Keratinocyte (primary cell): Measurements from ENCODE around the gene HOXB6. TPM values are rescaled to one million over a fixed set of nuclear protein-coding genes. Genes with fewer than 3 reads are reported as not detected.
A peak's percentile ranks its signal among the peaks of the same experiment; 100 is the strongest.

ENCODE experiments used
- DNase-seq: peaks from one replicate; pipeline ENCODE4 v3.0.0-alpha.2; 2011; ENCODE audit warnings: low read depth, missing footprints, low spot score
- FAIRE-seq: peaks from 2 replicates; lab custom pipeline; 2011; peaks lifted over from hg19 to GRCh38; lab: Jason Lieb, UNC
- H2AFZ ChIP-seq: 2 replicates; pipeline ENCODE4 v1.6.0; 2012; ENCODE audit warnings: low read length, control low read depth, inconsistent platforms; ENCODE audit not compliant: control insufficient read depth
- H3K27ac ChIP-seq: 2 replicates; pipeline ENCODE4 v1.5.1; 2011; ENCODE audit warnings: low read length; ENCODE audit not compliant: control insufficient read depth, insufficient read depth
- H3K27me3 ChIP-seq: 3 replicates; pipeline ENCODE4 v1.6.0; 2011; ENCODE audit warnings: low read length; ENCODE audit not compliant: control insufficient read depth, insufficient read depth; ENCODE audit errors: extremely low read depth
- H3K36me3 ChIP-seq, 2 experiments: 2 replicates in 1 of 2; 3 replicates in 1 of 2; pipeline ENCODE4 v1.5.1; 2011; ENCODE audit warnings: low read length in 2 of 2, mild to moderate bottlenecking in 1 of 2; ENCODE audit not compliant: control insufficient read depth in 2 of 2, insufficient read depth in 2 of 2; ENCODE audit errors: extremely low read depth in 1 of 2
- H3K4me1 ChIP-seq: 3 replicates; pipeline ENCODE4 v1.5.1; 2011; ENCODE audit warnings: low read length; ENCODE audit not compliant: control insufficient read depth, insufficient read depth; ENCODE audit errors: extremely low read depth
- H3K4me2 ChIP-seq: 3 replicates; pipeline ENCODE4 v1.6.0; 2011; ENCODE audit warnings: low read depth, low read length; ENCODE audit not compliant: control insufficient read depth, insufficient read depth; ENCODE audit errors: extremely low read depth
- H3K4me3 ChIP-seq, 3 experiments: fragments of 200-600 bp in 1 of 3; sonication (generic) in 1 of 3; 2 replicates in 2 of 3; 3 replicates in 1 of 3; pipeline ENCODE4 v1.5.1; 2011 to 2016; ENCODE audit warnings: low read length in 3 of 3, mild to moderate bottlenecking in 3 of 3, control low read depth in 2 of 3, inconsistent platforms in 1 of 3, low read depth in 1 of 3, mixed read lengths in 1 of 3, mixed run types in 1 of 3, moderate library complexity in 1 of 3; ENCODE audit not compliant: control insufficient read depth in 2 of 3, insufficient read depth in 2 of 3; ENCODE audit errors: extremely low read depth in 1 of 3
- H3K79me2 ChIP-seq: 2 replicates; pipeline ENCODE4 v1.6.0; 2012; ENCODE audit warnings: low read length; ENCODE audit not compliant: control insufficient read depth, insufficient read depth
- H3K9ac ChIP-seq: 3 replicates; pipeline ENCODE4 v1.6.0; 2011; ENCODE audit warnings: low read length; ENCODE audit not compliant: control insufficient read depth, insufficient read depth; ENCODE audit errors: extremely low read depth
- H3K9me1 ChIP-seq: 3 replicates; pipeline ENCODE4 v1.6.0; 2011; ENCODE audit warnings: low read length; ENCODE audit not compliant: control insufficient read depth, insufficient read depth; ENCODE audit errors: extremely low read depth
- H3K9me3 ChIP-seq: 2 replicates; pipeline ENCODE4 v1.5.1; 2012; ENCODE audit warnings: low read depth, low read length; ENCODE audit not compliant: control insufficient read depth
- H4K20me1 ChIP-seq: 3 replicates; pipeline ENCODE4 v1.6.0; 2011; ENCODE audit warnings: low read length; ENCODE audit not compliant: control insufficient read depth, insufficient read depth; ENCODE audit errors: extremely low read depth
- EZH2 ChIP-seq: IDR thresholded peaks from one replicate; pipeline ENCODE4 v1.6.1; 2012; ENCODE audit warnings: inconsistent platforms, mild to moderate bottlenecking, low read length, moderate library complexity
- dilution Hi-C: fragments of 300-500 bp; cut with MboI; formaldehyde crosslinking; loops from one replicate; pipeline ENCODE4 v1.7.0; 2020; ENCODE audit warnings: low sequenced_read_pairs; ENCODE audit not compliant: extremely low pct_ligation_motif_present
- polyA plus RNA-seq, 5 experiments: library from polyadenylated mRNA; depleted of rRNA in 3 of 5; stranded (reverse) in 3 of 5; stranded (forward) in 1 of 5; unstranded in 1 of 5; fragments of >200 nt; gene quantifications; 1 replicate in 1 of 5; 2 replicates in 3 of 5; 3 replicates in 1 of 5; pipeline versions ENCODE4 v1.2.1 to v1.2.3, GENCODE V29; 2011 to 2012; ENCODE audit warnings: missing spikeins in 2 of 5, low read depth in 1 of 5, low replicate concordance in 1 of 5
- TF ChIP-seq, protein P1 (sequence below), 3 experiments: IDR thresholded peaks in 1 of 3; conservative IDR thresholded peaks in 1 of 3; optimal IDR thresholded peaks in 1 of 3; 2 replicates in 2 of 3; 3 replicates in 1 of 3; pipeline versions ENCODE3 to v1.5.1; 2011; ENCODE audit warnings: low read length in 3 of 3, mild to moderate bottlenecking in 3 of 3, moderate library complexity in 2 of 3, control low read depth in 1 of 3, inconsistent platforms in 1 of 3; ENCODE audit not compliant: insufficient read depth in 2 of 3; ENCODE audit errors: extremely low read depth in 1 of 3

HOXB6 gene
- polyA plus RNA-seq, 1 donor (not counting 4 experiments of a cell fraction or from before 2014, with no cell fraction given), result 0.62 TPM

DNA sequence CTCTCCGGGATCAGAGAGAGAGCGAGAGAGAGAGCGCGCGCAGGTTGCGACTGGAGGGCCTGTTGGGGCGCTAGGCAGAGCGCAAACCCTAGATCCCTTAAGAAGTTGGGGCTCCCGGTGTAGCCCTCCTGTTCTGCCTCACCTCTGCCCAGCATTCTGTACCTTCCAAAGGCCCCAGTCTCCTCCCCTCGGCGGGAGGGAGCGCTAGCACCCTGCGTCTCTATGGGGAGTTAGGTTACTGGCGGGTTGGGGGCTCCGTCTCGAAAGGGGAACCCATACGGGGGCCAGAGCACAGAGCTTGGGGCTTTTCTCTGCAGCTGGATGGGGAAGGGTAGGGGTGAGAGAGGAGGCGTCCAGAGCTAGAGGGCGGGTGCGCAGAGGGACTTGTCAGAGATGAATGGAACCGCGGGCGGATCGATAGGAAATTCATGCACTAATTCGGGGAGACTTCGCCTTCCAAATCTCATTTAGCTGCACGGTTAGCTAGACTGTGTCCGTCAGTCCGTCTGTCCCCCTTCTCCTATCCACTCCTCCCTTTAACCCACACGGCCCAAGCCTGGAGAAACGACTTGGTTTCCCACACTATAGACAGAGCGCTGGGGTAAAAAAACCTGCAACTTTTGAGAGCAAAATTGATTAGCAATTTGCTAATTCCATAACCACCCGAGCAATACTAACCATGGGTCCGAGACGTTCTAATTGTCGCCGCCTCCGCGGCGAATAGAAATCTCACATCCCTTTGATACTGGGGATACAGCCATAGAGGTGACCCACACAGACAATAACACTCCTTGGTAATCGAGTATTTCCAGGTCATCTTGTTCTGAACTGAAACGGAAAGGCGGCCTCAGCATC is 25.9 kb downstream of the HOXB6 start:
- Histone ChIP-seq H2AFZ (peak overlapping the region; percentile 60), H3K9ac (peak overlapping the region; percentile 58), H3K27me3 (peaks cover 82% of the 10 kb centered on the region), H3K27ac (no peak overlapping the region), H3K4me3 (peak overlapping the region; percentile 58 to 76 (median 65)), H3K79me2 (no peaks in the 10 kb centered on the region), H3K4me1 (peaks cover 19% of the 10 kb centered on the region), H3K4me2 (peak overlapping the region; percentile 71), H3K9me1 (no peaks in the 10 kb centered on the region), H4K20me1 (no peaks in the 10 kb centered on the region), H3K36me3 (peaks cover 0 to 2% of the 10 kb centered on the region in 2 experiments), H3K9me3 (no peaks in the 10 kb centered on the region)
- TF ChIP-seq, protein P1, sequence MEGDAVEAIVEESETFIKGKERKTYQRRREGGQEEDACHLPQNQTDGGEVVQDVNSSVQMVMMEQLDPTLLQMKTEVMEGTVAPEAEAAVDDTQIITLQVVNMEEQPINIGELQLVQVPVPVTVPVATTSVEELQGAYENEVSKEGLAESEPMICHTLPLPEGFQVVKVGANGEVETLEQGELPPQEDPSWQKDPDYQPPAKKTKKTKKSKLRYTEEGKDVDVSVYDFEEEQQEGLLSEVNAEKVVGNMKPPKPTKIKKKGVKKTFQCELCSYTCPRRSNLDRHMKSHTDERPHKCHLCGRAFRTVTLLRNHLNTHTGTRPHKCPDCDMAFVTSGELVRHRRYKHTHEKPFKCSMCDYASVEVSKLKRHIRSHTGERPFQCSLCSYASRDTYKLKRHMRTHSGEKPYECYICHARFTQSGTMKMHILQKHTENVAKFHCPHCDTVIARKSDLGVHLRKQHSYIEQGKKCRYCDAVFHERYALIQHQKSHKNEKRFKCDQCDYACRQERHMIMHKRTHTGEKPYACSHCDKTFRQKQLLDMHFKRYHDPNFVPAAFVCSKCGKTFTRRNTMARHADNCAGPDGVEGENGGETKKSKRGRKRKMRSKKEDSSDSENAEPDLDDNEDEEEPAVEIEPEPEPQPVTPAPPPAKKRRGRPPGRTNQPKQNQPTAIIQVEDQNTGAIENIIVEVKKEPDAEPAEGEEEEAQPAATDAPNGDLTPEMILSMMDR (optimal IDR thresholded peaks at IDR 0.05 in 1 of 3, IDR thresholded peaks at IDR 0.05 in 1 of 3, conservative IDR thresholded peaks at IDR 0.05 in 1 of 3; ENCODE audit: extremely low read depth in 1 of 3, insufficient read depth in 2 of 3, low read length in 3 of 3), result no peak
- peak; percentile 84 for TF ChIP-seq EZH2
- no peak for DNase-seq
- peak; percentile 44 for FAIRE-seq
- dilution Hi-C loops, result no loop called here

DNA sequence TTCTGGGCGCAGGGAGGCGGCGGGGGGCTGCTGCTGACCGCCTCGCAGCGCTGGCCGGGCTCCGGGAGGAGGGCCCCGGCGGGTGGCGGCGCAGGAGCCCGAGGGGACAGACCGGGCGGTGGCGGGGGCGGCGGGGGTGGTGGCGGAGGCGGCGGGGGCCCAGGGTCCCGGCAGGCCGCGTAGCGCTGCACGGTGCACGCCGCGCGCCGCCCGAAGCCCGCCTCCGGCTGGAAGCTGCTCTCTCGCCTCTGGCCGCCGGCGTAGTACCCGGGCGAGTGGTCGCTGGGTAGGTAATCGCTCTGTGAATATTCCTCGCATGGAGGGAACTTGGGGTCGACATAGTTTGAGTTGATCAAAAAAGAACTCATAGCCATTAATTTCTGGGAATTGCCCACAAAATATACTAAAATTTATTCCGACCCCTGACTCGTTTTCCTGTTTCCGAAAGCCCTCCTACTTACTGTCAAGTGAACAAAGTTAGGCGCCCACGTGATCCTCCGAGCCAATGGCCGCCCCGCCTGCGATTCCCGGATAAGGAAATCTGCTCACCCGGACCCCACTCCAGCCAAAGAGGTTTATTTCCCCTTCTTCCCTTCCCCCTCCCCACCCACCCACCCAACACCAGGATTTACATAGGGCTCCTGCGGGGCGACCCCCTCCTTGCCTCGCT is 26.7 kb downstream of the HOXB6 start, which contains the start of gene HOXB4:
HOXB4 (minus strand) TSS at position 405 of the 670 bp plus-strand sequence; CDS start at position 374, 31 bp downstream.
- peaks cover 89% of the 10 kb centered on the region for H3K27me3 ChIP-seq
- peak within 1 kb of the TSS; percentile 58 for H3K9ac ChIP-seq
- no peaks in the 10 kb centered on the region for H3K9me3 ChIP-seq
- peaks cover 0 to 2% of the 10 kb centered on the region in 2 experiments for H3K36me3 ChIP-seq
- dilution Hi-C loops, result no loop called here
- peak within 1 kb of the TSS; percentile 85 for H3K4me2 ChIP-seq
- H3K4me1 ChIP-seq, result peaks cover 27% of the 10 kb centered on the region
- no peaks in the 10 kb centered on the region for H4K20me1 ChIP-seq
- peak within 1 kb of the TSS; percentile 58 to 76 (median 65) for H3K4me3 ChIP-seq
- no peak for FAIRE-seq
- H3K9me1 ChIP-seq, result no peaks in the 10 kb centered on the region
- H3K79me2 ChIP-seq, result no peaks in the 10 kb centered on the region
- DNase-seq, result no peak
- H3K27ac ChIP-seq, result no peak within 1 kb of the TSS
- H2AFZ ChIP-seq, result peak within 1 kb of the TSS; percentile 60
- TF ChIP-seq, protein P1 (optimal IDR thresholded peaks at IDR 0.05 in 1 of 3, IDR thresholded peaks at IDR 0.05 in 1 of 3, conservative IDR thresholded peaks at IDR 0.05 in 1 of 3; ENCODE audit: extremely low read depth in 1 of 3, insufficient read depth in 2 of 3, low read length in 3 of 3), result no peak
- TF ChIP-seq EZH2, result no peak
